ENCODE measurements around the gene PLAGL2.

GRCh38 chr20:32236819-32237218, 29.3 kb upstream of the PLAGL2 start:
- TF ChIP-seq SPI1 (IDR thresholded peaks at IDR 0.05; ENCODE audit: low read depth, low read length) = no peak
- no peak for TF ChIP-seq POLR2A (IDR thresholded peaks at IDR 0.05; ENCODE audit: low read depth, low read length)
- TF ChIP-seq POLR2AphosphoS5 (IDR thresholded peaks at IDR 0.05; ENCODE audit: low read depth, low read length) = no peak
- no peak for TF ChIP-seq TAF1 (IDR thresholded peaks at IDR 0.05; ENCODE audit: low read depth, low read length)
- TF ChIP-seq PAX5 (IDR thresholded peaks at IDR 0.05; ENCODE audit: insufficient read depth, low read length, severe bottlenecking) = no peak
